Adrenal gland (tissue), 5 donors: ENCODE results near the gene FERD3L.

Experiments used
- CTCF ChIP-seq, 6 experiments: fragments of 450-650 bp in 4 of 6; fragments of 200-600 bp in 2 of 6; sonication (generic) in 1 of 6; IDR thresholded peaks; 1 replicate in 5 of 6; 2 replicates in 1 of 6; pipeline versions ENCODE4 v1.5.1 to v1.8.0; 2016 to 2021; ENCODE audit warnings: antibody characterized with exemption in 6 of 6, mild to moderate bottlenecking in 2 of 6, moderate library complexity in 1 of 6
- POLR2A ChIP-seq, 2 donors: fragments of 450-650 bp; IDR thresholded peaks; one replicate each; pipeline ENCODE4 v1.6.1; 2017; ENCODE audit warnings: antibody characterized with exemption in 2 of 2, mild to moderate bottlenecking in 2 of 2, moderate library complexity in 1 of 2
- donor health status: DM: no; HTN: no; CAD: no.

- TF ChIP-seq CTCF (IDR thresholded peaks at IDR 0.05) (no peak), POLR2A (IDR thresholded peaks at IDR 0.05) (no peak)
These were observed 43.7 kb downstream of the FERD3L start for GRCh38 chr7:19101472-19101871.
